GM23248 (cell line): ENCODE measurements around the gene TMEM255A. TPM values are rescaled to one million over a fixed set of nuclear protein-coding genes. Genes with fewer than 3 reads are reported as not detected.
A peak's percentile ranks its signal among the peaks of the same experiment; 100 is the strongest.

Experiments
- DNase-seq: peaks from one replicate; pipeline ENCODE4 v3.0.0-alpha.2; 2015
- H2AFZ ChIP-seq: fragments of 200-600 bp; sonication (generic); 2 replicates; pipeline ENCODE4 v1.6.1; 2016; ENCODE audit warnings: antibody characterized with exemption
- H3F3A ChIP-seq: fragments of 200-600 bp; sonication (generic); 2 replicates; pipeline ENCODE4 v1.6.1; 2016; ENCODE audit warnings: mild to moderate bottlenecking, antibody characterized with exemption, mixed run types; ENCODE audit not compliant: insufficient read depth
- H3K27ac ChIP-seq: fragments of 200-600 bp; sonication (generic); 2 replicates; pipeline ENCODE4 v1.5.1; 2016; ENCODE audit warnings: mild to moderate bottlenecking
- H3K27me3 ChIP-seq: fragments of 200-600 bp; sonication (generic); replicated peaks from 2 replicates; pipeline ENCODE4 v1.6.1; 2016; ENCODE audit warnings: mild to moderate bottlenecking; ENCODE audit not compliant: insufficient read depth
- H3K36me3 ChIP-seq: fragments of 200-600 bp; sonication (generic); 2 replicates; pipeline ENCODE4 v1.6.1; 2016; ENCODE audit warnings: low read depth, mild to moderate bottlenecking
- H3K4me1 ChIP-seq: fragments of 200-600 bp; sonication (generic); 2 replicates; pipeline ENCODE4 v1.6.1; 2016; ENCODE audit warnings: mild to moderate bottlenecking; ENCODE audit not compliant: insufficient read depth
- H3K4me2 ChIP-seq: fragments of 200-600 bp; sonication (generic); one replicate; pipeline ENCODE4 v1.6.1; 2016; ENCODE audit warnings: mild to moderate bottlenecking; ENCODE audit not compliant: unreplicated experiment
- H3K4me3 ChIP-seq: fragments of 200-600 bp; sonication (generic); 2 replicates; pipeline ENCODE4 v1.5.1; 2016; ENCODE audit warnings: mild to moderate bottlenecking
- H3K79me2 ChIP-seq: fragments of 200-600 bp; sonication (generic); 2 replicates; pipeline ENCODE4 v1.6.1; 2016; ENCODE audit warnings: mild to moderate bottlenecking; ENCODE audit not compliant: insufficient read depth
- H3K9ac ChIP-seq: fragments of 200-600 bp; sonication (generic); 2 replicates; pipeline ENCODE4 v1.6.1; 2016; ENCODE audit warnings: mild to moderate bottlenecking
- H3K9me2 ChIP-seq: fragments of 200-600 bp; sonication (generic); 2 replicates; pipeline ENCODE4 v1.6.1; 2016; ENCODE audit warnings: mixed run types, mild to moderate bottlenecking, moderate library complexity; ENCODE audit not compliant: insufficient read depth
- H3K9me3 ChIP-seq: fragments of 200-600 bp; sonication (generic); one replicate; pipeline ENCODE4 v1.6.1; 2017; ENCODE audit warnings: low read depth
- H4K20me1 ChIP-seq: fragments of 200-600 bp; sonication (generic); 2 replicates; pipeline ENCODE4 v1.6.0; 2016; ENCODE audit not compliant: insufficient read depth
- EZH2 ChIP-seq: fragments of 200-600 bp; sonication (generic); IDR thresholded peaks from 2 replicates; pipeline ENCODE4 v1.6.1; 2018; ENCODE audit warnings: antibody characterized with exemption, mild to moderate bottlenecking; ENCODE audit not compliant: insufficient read depth, poor library complexity, severe bottlenecking
- EZH2phosphoT487 ChIP-seq: fragments of 200-600 bp; sonication (generic); IDR thresholded peaks from 2 replicates; pipeline ENCODE4 v1.6.1; 2018; ENCODE audit warnings: antibody characterized with exemption, moderate library complexity, mild to moderate bottlenecking, low read depth; ENCODE audit not compliant: insufficient read depth
- whole genome bisulfite sequencing, 2 experiments: methylation state at CpG; one replicate each; pipeline ENCODE4 v1.1.6; 2015 to 2017; ENCODE audit warnings: low lambda C conversion rate in 2 of 2, low coverage in 1 of 2; ENCODE audit errors: missing lambda C conversion rate in 2 of 2; 5-methylcytosine and 5-hydroxymethylcytosine counted together
- in situ Hi-C: fragments of 300-500 bp; cut with MboI; formaldehyde crosslinking; loops from 2 replicates; pipeline ENCODE4 v1.15.0; 2020
- polyA plus RNA-seq: library from polyadenylated mRNA; unstranded; fragments of >200 nt; fragmentation: Nextera tagmentation; extraction: Ambion mirVana; gene quantifications from 2 replicates; pipeline ENCODE4 v1.2.1, GENCODE V29; 2016
- total RNA-seq: library from RNA; depleted of rRNA; stranded (reverse); fragments of >200 nt; shearing (Covaris generic); gene quantifications from 2 replicates; pipeline ENCODE4 v1.2.3, GENCODE V29; 2014; rRNA removed

Gene TMEM255A
- total RNA-seq (not detected in 2 replicates), polyA plus RNA-seq (not detected in 2 replicates)

GRCh38 chrX:120310861-120311726 is at the start of gene TMEM255A:
TMEM255A (minus strand) TSS chrX:120311461; CDS start chrX:120311309, 152 bp downstream.
- no peaks in the 10 kb centered on the region for H3K9me2 ChIP-seq
- H3K4me2 ChIP-seq, result no peak within 1 kb of the TSS
- H3K9me3 ChIP-seq, result no peaks in the 10 kb centered on the region
- H3K79me2 ChIP-seq, result no peaks in the 10 kb centered on the region
- H3K27me3 ChIP-seq, result peaks cover 25% of the 10 kb centered on the region
- H3K4me3 ChIP-seq, result peak within 1 kb of the TSS; percentile 37; the same call in 1 of the 2 replicates
- H3K27ac ChIP-seq, result no peak within 1 kb of the TSS
- H3K36me3 ChIP-seq, result no peaks in the 10 kb centered on the region
- no peaks in the 10 kb centered on the region for H3F3A ChIP-seq
- H3K9ac ChIP-seq, result no peak within 1 kb of the TSS
- DNase-seq, result peak; percentile 21
- in situ Hi-C loops, result no loop called here
- H2AFZ ChIP-seq, result no peak within 1 kb of the TSS
- H4K20me1 ChIP-seq, result no peaks in the 10 kb centered on the region
- TF ChIP-seq EZH2phosphoT487, result no peak
- TF ChIP-seq EZH2, result peak; percentile 71
- WGBS, 2 experiments, result 0 to 1% methylated on average over 22 to 28 of the region's 49 CpGs
- H3K4me1 ChIP-seq, result no peaks in the 10 kb centered on the region

GRCh38 chrX:120358737-120359456 is 47.6 kb upstream of the TMEM255A start:
- no peaks in the 10 kb centered on the region for H3F3A ChIP-seq
- no peaks in the 10 kb centered on the region for H3K79me2 ChIP-seq
- WGBS, 2 experiments, result 17 to 18% methylated on average over 7 of the region's 7 CpGs
- in situ Hi-C loops, result no loop called here
- no peak for TF ChIP-seq EZH2
- TF ChIP-seq EZH2phosphoT487, result no peak
- H3K4me2 ChIP-seq, result no peak overlapping the region
- no peak overlapping the region for H3K4me3 ChIP-seq
- peaks cover 22% of the 10 kb centered on the region for H3K27me3 ChIP-seq
- H4K20me1 ChIP-seq, result no peaks in the 10 kb centered on the region
- H3K27ac ChIP-seq, result no peak overlapping the region
- H3K9ac ChIP-seq, result no peak overlapping the region
- H3K9me3 ChIP-seq, result no peaks in the 10 kb centered on the region
- no peak overlapping the region for H2AFZ ChIP-seq
- peak; percentile 88 for DNase-seq
- H3K4me1 ChIP-seq, result no peaks in the 10 kb centered on the region
- no peaks in the 10 kb centered on the region for H3K36me3 ChIP-seq
- H3K9me2 ChIP-seq, result no peaks in the 10 kb centered on the region

GRCh38 chrX:120357186-120357585 is 45.9 kb upstream of the TMEM255A start:
- Histone ChIP-seq H3K9ac (no peak overlapping the region), H3K4me1 (no peaks in the 10 kb centered on the region), H3K9me3 (no peaks in the 10 kb centered on the region), H3K36me3 (no peaks in the 10 kb centered on the region), H3K79me2 (no peaks in the 10 kb centered on the region), H3K27me3 (peaks cover 15% of the 10 kb centered on the region), H2AFZ (no peak overlapping the region), H3K4me2 (no peak overlapping the region), H3K27ac (no peak overlapping the region), H3K4me3 (no peak overlapping the region), H3F3A (no peaks in the 10 kb centered on the region), H3K9me2 (no peaks in the 10 kb centered on the region), H4K20me1 (no peaks in the 10 kb centered on the region)
- WGBS, 2 experiments, result 53 to 62% methylated on average over 2 of the region's 2 CpGs
- in situ Hi-C loops, result no loop called here
- TF ChIP-seq EZH2 (no peak), EZH2phosphoT487 (no peak)
- DNase-seq, result no peak

- Histone ChIP-seq H3K4me3 (no peak overlapping the region), H3K36me3 (no peaks in the 10 kb centered on the region), H3K79me2 (no peaks in the 10 kb centered on the region), H3K27me3 (peaks cover 15% of the 10 kb centered on the region), H3K4me2 (no peak overlapping the region), H3K4me1 (no peaks in the 10 kb centered on the region), H3K9me2 (no peaks in the 10 kb centered on the region), H2AFZ (no peak overlapping the region), H3K9ac (no peak overlapping the region), H3K27ac (no peak overlapping the region), H4K20me1 (no peaks in the 10 kb centered on the region), H3K9me3 (no peaks in the 10 kb centered on the region), H3F3A (no peaks in the 10 kb centered on the region)
- 24 to 26% methylated on average over 3 of the region's 3 CpGs for WGBS, 2 experiments
- TF ChIP-seq EZH2 (no peak), EZH2phosphoT487 (no peak)
- no peak for DNase-seq
- in situ Hi-C loops, result no loop called here
These were observed 44.8 kb upstream of the TMEM255A start for GRCh38 chrX:120356084-120356483.
